Esophagus muscularis mucosa (tissue), 4 donors: ENCODE data around the gene PPHLN1. TPM values are rescaled to one million over a fixed set of nuclear protein-coding genes. Genes with fewer than 3 reads are reported as not detected.

Source experiments
- DNase-seq: peaks from one replicate; pipeline ENCODE4 v3.0.0-alpha.2; 2017; ENCODE audit errors: extremely low spot score
- H3K27ac ChIP-seq, 4 donors: fragments of 200-600 bp; sonication (generic); replicated peaks in 1 of 4; 1 replicate in 3 of 4; 2 replicates in 1 of 4; pipeline ENCODE4 v1.5.1; 2016 to 2019; ENCODE audit warnings: mild to moderate bottlenecking in 1 of 4
- H3K27me3 ChIP-seq, 4 donors: fragments of 200-600 bp; sonication (generic); one replicate each; pipeline versions ENCODE4 v1.5.1 to v1.6.0; 2016 to 2019
- H3K36me3 ChIP-seq, 4 donors: fragments of 200-600 bp; sonication (generic); one replicate each; pipeline ENCODE4 v1.5.1; 2016 to 2019
- H3K4me1 ChIP-seq, 4 donors: fragments of 200-600 bp; sonication (generic); one replicate each; pipeline ENCODE4 v1.5.1; 2016 to 2019
- H3K4me3 ChIP-seq, 4 donors: fragments of 200-600 bp; sonication (generic); 1 replicate in 2 of 4; 2 replicates in 2 of 4; pipeline ENCODE4 v1.5.1; 2016 to 2019; ENCODE audit warnings: mild to moderate bottlenecking in 4 of 4, moderate library complexity in 1 of 4
- H3K9me3 ChIP-seq, 4 donors: fragments of 200-600 bp; sonication (generic); 1 replicate in 3 of 4; 2 replicates in 1 of 4; pipeline ENCODE4 v1.5.1; 2016 to 2019
- EP300 ChIP-seq: sonication (generic); formaldehyde crosslinking; IDR thresholded peaks from one replicate; pipeline ENCODE4 v1.6.1; 2017; ENCODE audit warnings: antibody characterized with exemption
- POLR2A ChIP-seq: fragments of 450-650 bp; IDR thresholded peaks from one replicate; pipeline ENCODE4 v1.6.1; 2017; ENCODE audit warnings: antibody characterized with exemption, moderate library complexity, mild to moderate bottlenecking, low read depth
- POLR2AphosphoS5 ChIP-seq, 2 donors: sonication (generic); formaldehyde crosslinking; IDR thresholded peaks; one replicate each; pipeline ENCODE4 v1.6.1; 2017; ENCODE audit warnings: antibody characterized with exemption in 2 of 2
- WGBS: methylation state at CpG from one replicate; pipeline ENCODE4 v1.1.5; 2018; 5-methylcytosine and 5-hydroxymethylcytosine counted together
- intact Hi-C: fragments of 100-400 bp; cut with DNase I; formaldehyde crosslinking; loops from one replicate; pipeline ENCODE4 v1.15.1; 2023
- total RNA-seq, 4 donors: library from RNA; depleted of rRNA; stranded (reverse); fragments of >200 nt; gene quantifications; one replicate each; pipeline versions ENCODE4 v1.1.0 to v1.2.1, GENCODE V29; 2016
- TF ChIP-seq, protein P1 (sequence below), 3 experiments: fragments of 200-600 bp in 2 of 3; fragments of 450-650 bp in 1 of 3; sonication (generic) in 2 of 3; IDR thresholded peaks; one replicate each; pipeline ENCODE4 v1.5.1; 2017 to 2019; ENCODE audit warnings: antibody characterized with exemption in 3 of 3, mild to moderate bottlenecking in 2 of 3, moderate library complexity in 1 of 3

Gene PPHLN1, protein sequence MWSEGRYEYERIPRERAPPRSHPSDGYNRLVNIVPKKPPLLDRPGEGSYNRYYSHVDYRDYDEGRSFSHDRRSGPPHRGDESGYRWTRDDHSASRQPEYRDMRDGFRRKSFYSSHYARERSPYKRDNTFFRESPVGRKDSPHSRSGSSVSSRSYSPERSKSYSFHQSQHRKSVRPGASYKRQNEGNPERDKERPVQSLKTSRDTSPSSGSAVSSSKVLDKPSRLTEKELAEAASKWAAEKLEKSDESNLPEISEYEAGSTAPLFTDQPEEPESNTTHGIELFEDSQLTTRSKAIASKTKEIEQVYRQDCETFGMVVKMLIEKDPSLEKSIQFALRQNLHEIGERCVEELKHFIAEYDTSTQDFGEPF
- 10 to 100 TPM; 40.0 to 45.3 (median 42.1) TPM for total RNA-seq

DNA sequence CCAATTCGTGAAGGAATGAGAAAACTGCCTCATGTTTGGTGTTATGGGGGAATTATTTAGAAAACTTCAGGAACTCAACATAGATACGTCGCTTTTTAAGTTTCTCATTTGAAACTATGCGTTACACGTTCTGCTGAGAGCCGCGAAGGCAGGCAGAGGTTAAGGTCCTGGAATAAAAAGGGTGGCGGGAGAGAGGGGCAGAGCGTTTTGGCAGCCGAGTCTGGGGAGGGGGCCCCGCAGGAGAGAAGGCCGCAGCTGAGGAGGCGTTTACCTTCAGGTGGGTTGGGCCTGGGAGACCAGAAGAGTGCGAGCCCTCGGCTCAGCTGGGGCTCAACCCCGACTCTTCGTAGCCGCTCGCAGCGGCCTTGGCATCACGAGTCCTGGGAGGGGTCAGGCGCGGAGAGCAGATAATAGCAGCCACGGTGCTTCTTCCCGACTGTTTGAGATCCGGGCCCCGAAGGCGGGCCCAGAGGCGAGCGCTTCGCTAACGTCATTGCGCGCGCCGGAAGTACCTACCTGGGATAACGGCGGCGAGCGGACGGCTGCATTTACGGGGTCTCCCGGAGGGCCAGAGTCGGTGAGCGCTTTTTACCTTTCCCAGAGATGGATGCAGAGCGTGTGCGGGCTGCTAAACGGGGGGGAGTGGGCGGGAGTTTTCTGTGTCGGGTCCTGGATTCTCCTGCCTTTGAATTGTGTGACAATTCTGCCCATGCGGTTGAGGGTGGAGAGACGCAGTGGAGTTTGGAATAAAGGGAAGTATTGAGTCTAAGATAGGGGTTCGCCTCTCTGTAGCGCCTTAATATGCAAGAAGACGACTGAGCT lies at the start of gene PPHLN1, which contains the start of gene ZCRB1:
PPHLN1 (plus strand) TSS at position 515 of the 822 bp plus-strand sequence. CDS start 9,736 bp downstream, outside the sequence.
ZCRB1 (minus strand) TSS at position 442 of the 822 bp plus-strand sequence. CDS start 1,992 bp downstream, outside the sequence.
- Histone ChIP-seq H3K27me3 (no peaks in the 10 kb centered on the region), H3K4me3 (peak within 1 kb of the TSS; percentile 67 to 89 (median 76)), H3K36me3 (peaks cover 0 to 21% (median 6%) of the 10 kb centered on the region in 4 donors), H3K9me3 (no peaks in the 10 kb centered on the region), H3K4me1 (peaks cover 18 to 46% (median 41%) of the 10 kb centered on the region in 4 donors), H3K27ac (peak within 1 kb of the TSS; percentile 85 to 92 (median 88))
- intact Hi-C loops: loop anchor here (2.0 to 10.0 kb wide), 3 partner anchors 87 to 184 kb away; partner anchors contain the start of genes GXYLT1 and YAF2
- peak; percentile 96 for DNase-seq
- peak; percentile 85 to 87 for TF ChIP-seq POLR2AphosphoS5 (IDR thresholded peaks at IDR 0.05)
- TF ChIP-seq EP300: no peak
- TF ChIP-seq, protein P1, sequence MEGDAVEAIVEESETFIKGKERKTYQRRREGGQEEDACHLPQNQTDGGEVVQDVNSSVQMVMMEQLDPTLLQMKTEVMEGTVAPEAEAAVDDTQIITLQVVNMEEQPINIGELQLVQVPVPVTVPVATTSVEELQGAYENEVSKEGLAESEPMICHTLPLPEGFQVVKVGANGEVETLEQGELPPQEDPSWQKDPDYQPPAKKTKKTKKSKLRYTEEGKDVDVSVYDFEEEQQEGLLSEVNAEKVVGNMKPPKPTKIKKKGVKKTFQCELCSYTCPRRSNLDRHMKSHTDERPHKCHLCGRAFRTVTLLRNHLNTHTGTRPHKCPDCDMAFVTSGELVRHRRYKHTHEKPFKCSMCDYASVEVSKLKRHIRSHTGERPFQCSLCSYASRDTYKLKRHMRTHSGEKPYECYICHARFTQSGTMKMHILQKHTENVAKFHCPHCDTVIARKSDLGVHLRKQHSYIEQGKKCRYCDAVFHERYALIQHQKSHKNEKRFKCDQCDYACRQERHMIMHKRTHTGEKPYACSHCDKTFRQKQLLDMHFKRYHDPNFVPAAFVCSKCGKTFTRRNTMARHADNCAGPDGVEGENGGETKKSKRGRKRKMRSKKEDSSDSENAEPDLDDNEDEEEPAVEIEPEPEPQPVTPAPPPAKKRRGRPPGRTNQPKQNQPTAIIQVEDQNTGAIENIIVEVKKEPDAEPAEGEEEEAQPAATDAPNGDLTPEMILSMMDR (IDR thresholded peaks at IDR 0.05): peak in 1 of 3 experiments; percentile 2
- 0% methylated on average over 45 of the region's 55 CpGs for WGBS

DNA sequence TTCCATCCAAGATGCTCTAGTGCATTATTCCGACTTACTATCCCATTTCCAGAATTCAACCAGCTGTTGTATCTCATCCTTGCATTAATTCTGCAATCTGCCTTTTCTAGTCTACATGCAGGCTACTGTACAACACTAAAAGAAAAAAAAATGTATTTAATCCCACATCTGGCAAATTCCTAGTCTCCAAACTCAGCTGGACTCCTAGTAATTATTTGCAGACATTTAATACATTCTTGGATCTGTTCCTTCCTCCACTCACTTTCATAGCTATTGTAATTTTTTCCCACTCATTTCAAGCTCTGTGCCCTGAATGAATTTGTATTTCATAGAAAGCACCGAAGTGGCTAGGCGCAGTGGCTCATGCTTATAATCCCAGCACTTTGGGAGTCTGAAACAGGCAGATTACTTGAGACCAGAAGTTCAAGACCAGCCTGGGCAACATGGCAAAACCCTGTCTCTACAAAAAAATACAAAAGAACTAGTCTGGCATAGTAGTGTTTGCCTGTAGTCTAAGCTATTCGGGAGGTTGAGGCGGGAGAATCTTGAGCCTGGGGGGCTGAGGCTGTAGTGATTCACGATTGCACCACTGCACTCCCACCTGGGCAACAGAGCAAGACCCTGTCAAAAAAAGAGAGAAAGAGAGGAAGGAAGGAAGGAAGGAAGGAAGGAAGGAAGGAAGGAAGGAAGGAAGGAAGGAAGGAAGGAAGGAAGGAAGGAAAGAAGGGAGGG lies 48.4 kb upstream of the PPHLN1 start:
- H3K9me3 ChIP-seq: peaks cover 0 to 4% (median 0%) of the 10 kb centered on the region in 4 donors
- no peak for DNase-seq
- H3K27ac ChIP-seq: no peak overlapping the region
- TF ChIP-seq, protein P1 (IDR thresholded peaks at IDR 0.05): no peak
- TF ChIP-seq POLR2A (no peak), POLR2AphosphoS5 (IDR thresholded peaks at IDR 0.05) (no peak), EP300 (no peak)
- H3K4me3 ChIP-seq: no peak overlapping the region
- intact Hi-C loops: loop anchor here (2.0 kb wide), 1 partner anchor 79 kb away; no protein-coding TSS in a partner anchor
- H3K27me3 ChIP-seq: no peaks in the 10 kb centered on the region
- no peaks in the 10 kb centered on the region for H3K36me3 ChIP-seq
- 70% methylated on average over 6 of the region's 6 CpGs for WGBS
- H3K4me1 ChIP-seq: no peaks in the 10 kb centered on the region

DNA sequence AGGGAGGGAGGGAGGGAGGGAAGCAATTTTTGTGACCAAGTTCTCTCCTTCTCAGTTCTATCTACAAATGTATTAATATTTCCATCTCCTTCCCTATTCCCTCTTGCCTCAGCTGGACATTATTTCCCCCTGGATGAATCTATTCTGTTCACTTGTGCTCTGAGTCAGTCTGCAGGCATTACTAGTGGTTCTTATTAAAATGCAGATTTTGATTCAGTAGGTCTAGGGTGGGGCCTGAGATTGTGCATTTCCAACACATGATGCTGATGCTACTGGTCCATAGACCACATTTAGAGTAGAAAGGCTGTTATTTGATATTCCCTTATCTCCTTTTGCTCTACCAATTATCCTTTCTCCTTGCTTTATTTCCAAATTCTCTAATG lies 47.8 kb upstream of the PPHLN1 start:
- intact Hi-C loops: no loop called here
- H3K4me3 ChIP-seq: no peak overlapping the region
- H3K27ac ChIP-seq: no peak overlapping the region
- H3K36me3 ChIP-seq: no peaks in the 10 kb centered on the region
- H3K9me3 ChIP-seq: no peaks in the 10 kb centered on the region
- no peak for DNase-seq
- no peaks in the 10 kb centered on the region for H3K4me1 ChIP-seq
- no peak for TF ChIP-seq EP300
- TF ChIP-seq, protein P1 (IDR thresholded peaks at IDR 0.05): no peak
- TF ChIP-seq POLR2A: no peak
- no peaks in the 10 kb centered on the region for H3K27me3 ChIP-seq

DNA sequence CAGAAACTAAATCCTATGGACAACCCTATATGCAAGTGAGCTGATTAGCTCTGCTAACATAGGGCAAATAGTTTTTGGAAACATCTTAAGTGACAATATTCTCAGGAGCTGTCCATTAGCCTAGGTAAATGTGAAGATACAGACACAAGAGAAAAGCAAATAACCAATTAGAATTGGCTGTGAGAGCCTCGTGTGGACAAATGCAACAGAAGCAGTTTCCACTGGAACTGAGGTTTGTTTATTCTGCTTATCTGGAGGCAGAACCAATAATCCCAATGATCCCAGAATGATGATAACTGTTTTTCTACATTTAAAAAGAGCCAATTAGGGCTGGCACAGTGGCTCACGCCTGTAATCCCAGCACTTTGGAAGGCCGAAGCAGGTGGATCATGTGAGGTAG lies 44.7 kb upstream of the PPHLN1 start:
- intact Hi-C loops: no loop called here
- 57% methylated on average over 3 of the region's 3 CpGs for WGBS
- DNase-seq: no peak
- no peak overlapping the region for H3K4me3 ChIP-seq
- no peaks in the 10 kb centered on the region for H3K4me1 ChIP-seq
- H3K36me3 ChIP-seq: no peaks in the 10 kb centered on the region
- H3K27ac ChIP-seq: no peak overlapping the region
- no peaks in the 10 kb centered on the region for H3K9me3 ChIP-seq
- no peaks in the 10 kb centered on the region for H3K27me3 ChIP-seq
- TF ChIP-seq POLR2A: no peak
- TF ChIP-seq EP300: no peak
- TF ChIP-seq POLR2AphosphoS5 (IDR thresholded peaks at IDR 0.05): no peak
- TF ChIP-seq, protein P1 (IDR thresholded peaks at IDR 0.05): no peak
